HepG2 (cell line): Measurements from ENCODE around the gene USP12. TPM values are rescaled to one million over a fixed set of nuclear protein-coding genes. Genes with fewer than 3 reads are reported as not detected.

Experiments
- ATAC-seq: fragments of 200-7000 bp; cut with Tn5 transposase; 3 replicates; pipeline ENCODE4 v1.9.1; 2020; ENCODE audit warnings: mild to moderate bottlenecking, moderate library complexity
- BruUV-seq: library from RNA; stranded (reverse); fragments of 400-500 nt; replicated peaks from 2 replicates; lab custom pipeline; 2021; lab: Mats Ljungman, UMichigan
- CTCF ChIA-PET: fragments of 300-600 bp; formaldehyde crosslinking; extraction: SDS; loops from one replicate; lab custom pipeline; 2021; ENCODE audit warnings: low total read pairs, inconsistent platforms, low intra/inter-chr PET ratio; lab: Yijun Ruan, JAX
- POLR2A ChIA-PET: fragments of 350-600 bp; sonication (Branson Sonifier 250); formaldehyde crosslinking; loops from one replicate; lab custom pipeline; 2020; ENCODE audit warnings: antibody characterized with exemption, inconsistent platforms; lab: Yijun Ruan, JAX
- DNase-seq: peaks from one replicate; pipeline ENCODE4 v3.0.0-alpha.2; 2015; ENCODE audit warnings: low spot score
- FAIRE-seq: peaks from 3 replicates; lab custom pipeline; 2011; peaks lifted over from hg19 to GRCh38; lab: Jason Lieb, UNC
- H2AFZ ChIP-seq: one replicate; pipeline ENCODE4 v1.6.1; 2011; ENCODE audit warnings: low read length, inconsistent platforms
- H3K27ac ChIP-seq: fragments of 300-600 bp; 3 replicates; pipeline ENCODE4 v1.8.0; 2011; ENCODE audit warnings: mixed run types, mild to moderate bottlenecking, mixed read lengths, low read length, inconsistent platforms; ENCODE audit not compliant: insufficient read depth; ENCODE audit errors: extremely low read length
- H3K27me3 ChIP-seq, 2 experiments: fragments of 200-600 bp in 1 of 2; 2 replicates in 1 of 2; 3 replicates in 1 of 2; pipeline versions ENCODE4 v1.6.0 to v1.8.0; 2011; ENCODE audit warnings: low read length in 2 of 2, mild to moderate bottlenecking in 2 of 2, moderate library complexity in 2 of 2, inconsistent platforms in 1 of 2; ENCODE audit not compliant: insufficient read depth in 2 of 2, control insufficient read depth in 1 of 2
- H3K36me3 ChIP-seq, 2 experiments: fragments of 200-600 bp in 1 of 2; replicated peaks in 1 of 2; 2 replicates in 1 of 2; 3 replicates in 1 of 2; pipeline versions ENCODE4 v1.5.1 to v1.8.0; 2011; ENCODE audit warnings: low read length in 2 of 2, inconsistent platforms in 1 of 2; ENCODE audit not compliant: insufficient read depth in 2 of 2, control insufficient read depth in 1 of 2
- H3K4me1 ChIP-seq: 2 replicates; pipeline ENCODE4 v1.5.1; 2012; ENCODE audit warnings: low read length, inconsistent platforms; ENCODE audit not compliant: insufficient read depth
- H3K4me2 ChIP-seq: 2 replicates; pipeline ENCODE4 v1.6.0; 2011; ENCODE audit warnings: low read depth, low read length, inconsistent platforms
- H3K4me3 ChIP-seq, 3 experiments: fragments of 200-600 bp in 1 of 3; sonication (generic), shearing (Covaris generic) in 1 of 3; replicated peaks in 1 of 3; 2 replicates each; pipeline ENCODE4 v1.5.1; 2011 to 2016; ENCODE audit warnings: low read length in 3 of 3, inconsistent platforms in 2 of 3, low read depth in 2 of 3, mild to moderate bottlenecking in 2 of 3, control low read depth in 1 of 3, mixed read lengths in 1 of 3; ENCODE audit not compliant: insufficient read depth in 1 of 3
- H3K79me2 ChIP-seq: one replicate; pipeline ENCODE4 v1.6.1; 2011; ENCODE audit warnings: low read length, inconsistent platforms; ENCODE audit not compliant: insufficient read depth
- H3K9ac ChIP-seq: 2 replicates; pipeline ENCODE4 v1.6.0; 2011; ENCODE audit warnings: mild to moderate bottlenecking, low read depth, low read length, inconsistent platforms; ENCODE audit not compliant: insufficient read depth
- H3K9me3 ChIP-seq: 2 replicates; pipeline ENCODE4 v1.5.1; 2012; ENCODE audit warnings: mild to moderate bottlenecking, low read length
- H4K20me1 ChIP-seq: 2 replicates; pipeline ENCODE4 v1.6.0; 2011; ENCODE audit warnings: inconsistent platforms, mild to moderate bottlenecking, low read length, moderate library complexity; ENCODE audit not compliant: insufficient read depth
- ATF5 ChIP-seq: sonication (generic); formaldehyde crosslinking; IDR thresholded peaks from 2 replicates; pipeline ENCODE4 v1.4.0; 2020; ENCODE audit warnings: mild to moderate bottlenecking, low read depth, missing genetic modification reagents
- CENPBD1 ChIP-seq: sonication (generic); formaldehyde crosslinking; IDR thresholded peaks from 2 replicates; pipeline ENCODE4 v1.8.0; 2022; ENCODE audit warnings: missing genetic modification reagents, low read depth, mild to moderate bottlenecking, borderline replicate concordance
- FOSL2 ChIP-seq: sonication (generic); formaldehyde crosslinking; IDR thresholded peaks from 2 replicates; pipeline ENCODE4 v1.4.0; 2020; ENCODE audit warnings: missing genetic modification reagents
- GLI4 ChIP-seq: sonication (generic); formaldehyde crosslinking; IDR thresholded peaks from 2 replicates; pipeline ENCODE4 v1.5.1; 2020; ENCODE audit warnings: missing genetic modification reagents, mild to moderate bottlenecking, moderate library complexity, borderline replicate concordance
- HNRNPK ChIP-seq: fragments of 200-400 bp; formaldehyde crosslinking; IDR thresholded peaks from 2 replicates; pipeline ENCODE4 v1.6.1; 2018; ENCODE audit warnings: low read length, low read depth, moderate library complexity, mild to moderate bottlenecking; ENCODE audit not compliant: poor library complexity, severe bottlenecking
- IRF1 ChIP-seq: sonication (generic); formaldehyde crosslinking; IDR thresholded peaks from 2 replicates; pipeline ENCODE4 v1.4.0; 2020; ENCODE audit warnings: low read depth, mild to moderate bottlenecking, missing genetic modification reagents
- KLF16 ChIP-seq, 2 experiments: sonication (generic) in 1 of 2; formaldehyde crosslinking in 1 of 2; IDR thresholded peaks; 2 replicates each; pipeline versions ENCODE4 v1.6.1 to v1.8.0; 2016 to 2023; ENCODE audit warnings: missing genetic modification reagents in 2 of 2, missing compliant biosample characterization in 1 of 2
- TARDBP ChIP-seq: sonication (generic); formaldehyde crosslinking; IDR thresholded peaks from 2 replicates; pipeline ENCODE4 v1.8.0; 2022; ENCODE audit warnings: mild to moderate bottlenecking, missing genetic modification reagents
- TIGD3 ChIP-seq: sonication (generic); formaldehyde crosslinking; IDR thresholded peaks from 2 replicates; pipeline ENCODE4 v1.5.1; 2020; ENCODE audit warnings: mild to moderate bottlenecking, missing genetic modification reagents, borderline replicate concordance
- ZEB1 ChIP-seq: IDR thresholded peaks from 2 replicates; pipeline ENCODE4 v1.6.1; 2012; ENCODE audit warnings: mild to moderate bottlenecking, low read depth, inconsistent platforms; ENCODE audit not compliant: insufficient replicate concordance
- ZNF282 ChIP-seq: fragments of 450-650 bp; IDR thresholded peaks from 2 replicates; pipeline ENCODE4 v1.6.1; 2018; ENCODE audit not compliant: partially characterized antibody
- ZNF33A ChIP-seq: sonication (generic); formaldehyde crosslinking; IDR thresholded peaks from 2 replicates; pipeline ENCODE4 v1.5.1; 2020; ENCODE audit warnings: missing genetic modification reagents, mild to moderate bottlenecking, moderate library complexity, borderline replicate concordance
- ZNF503 ChIP-seq: sonication (generic); formaldehyde crosslinking; IDR thresholded peaks from 2 replicates; pipeline ENCODE4 v1.4.0; 2020; ENCODE audit warnings: missing genetic modification reagents
- ZNF552 ChIP-seq: sonication (generic); formaldehyde crosslinking; IDR thresholded peaks from 2 replicates; pipeline ENCODE4 v1.9.0; 2022; ENCODE audit warnings: missing genetic modification reagents, mild to moderate bottlenecking, borderline replicate concordance
- ZNF639 ChIP-seq: conservative IDR thresholded peaks from 2 replicates; pipeline ENCODE4 v1.6.1; 2018; ENCODE audit warnings: missing genetic modification reagents
- ZNF691 ChIP-seq: sonication (generic); formaldehyde crosslinking; IDR thresholded peaks from 2 replicates; pipeline ENCODE4 v1.4.0; 2020; ENCODE audit warnings: missing genetic modification reagents, low read depth, mild to moderate bottlenecking, borderline replicate concordance
- ZNF766 ChIP-seq: sonication (generic); formaldehyde crosslinking; IDR thresholded peaks from 2 replicates; pipeline ENCODE4 v1.5.0; 2020; ENCODE audit warnings: missing genetic modification reagents, borderline replicate concordance
- in situ Hi-C: cut with HindIII; loops from 2 replicates; pipeline ENCODE4 v1.10.0; 2017; ENCODE audit warnings: low pct_unique_long_range_greater_than_20kb; ENCODE audit not compliant: extremely low pct_ligation_motif_present
- intact Hi-C: fragments of 100-400 bp; cut with micrococcal nuclease; formaldehyde crosslinking; loops from one replicate; pipeline ENCODE4 v1.10.0; 2022; ENCODE audit not compliant: unreplicated experiment
- polyA plus RNA-seq, 8 experiments: library from polyadenylated mRNA; depleted of rRNA in 3 of 8; stranded (reverse) in 7 of 8; unstranded in 1 of 8; fragments of >200 nt; fragmentation: Illumina TruSeq in 4 of 8; extraction: Trizol in 4 of 8; gene quantifications; 2 replicates each; pipeline versions ENCODE4 v1.2.1 to v1.2.3, GENCODE V29; 2011 to 2016; ENCODE audit warnings: low read depth in 4 of 8, missing spikeins in 1 of 8, mixed read lengths in 1 of 8; ENCODE audit not compliant: insufficient read depth in 1 of 8
- total RNA-seq, 5 experiments: library from RNA; depleted of rRNA; stranded (reverse); fragments of >200 nt; fragmentation: Illumina TruSeq; extraction: Trizol; gene quantifications; 2 replicates each; pipeline ENCODE4 v1.2.3, GENCODE V29; 2016; ENCODE audit warnings: low read depth in 1 of 5

USP12 gene
- total and polyA plus RNA-seq, 2 of the 13 experiments (the other 11 are each of a cell fraction or from before 2014, with no cell fraction given): 9.8 to 19.5 TPM

- Histone ChIP-seq H3K4me2 (no peak overlapping the region), H2AFZ (no peak overlapping the region), H3K4me3 (no peak overlapping the region), H3K79me2 (no peaks in the 10 kb centered on the region), H3K27me3 (no peaks in the 10 kb centered on the region), H3K4me1 (peaks cover under 1% of the 10 kb centered on the region), H3K9ac (no peak overlapping the region), H3K9me3 (no peaks in the 10 kb centered on the region), H3K27ac (no peak overlapping the region), H3K36me3 (no peaks in the 10 kb centered on the region), H4K20me1 (no peaks in the 10 kb centered on the region)
- in situ Hi-C loops: no loop called here
- no peak for DNase-seq
- no peak for FAIRE-seq
- POLR2A ChIA-PET: no interaction called here
- CTCF ChIA-PET: no interaction called here
- BruUV-seq: no TSS peak
- ATAC-seq: no peak
- intact Hi-C loops: no loop called here
- TF ChIP-seq ZNF691 (CRISPR knock-in tag) (no peak), FOSL2 (CRISPR knock-in tag) (no peak), ZNF639 (no peak), ATF5 (CRISPR knock-in tag) (no peak), ZNF766 (CRISPR knock-in tag) (no peak), IRF1 (CRISPR knock-in tag) (no peak), ZNF282 (no peak), TARDBP (no peak), TIGD3 (CRISPR knock-in tag) (no peak), GLI4 (CRISPR knock-in tag) (no peak), CENPBD1 (CRISPR knock-in tag) (no peak), ZNF503 (CRISPR knock-in tag) (no peak), ZNF33A (no peak), KLF16 (CRISPR knock-in tag; IDR thresholded peaks at IDR 0.05) (no peak), ZEB1 (no peak), ZNF552 (CRISPR knock-in tag) (no peak), HNRNPK (no peak)
Measured at GRCh38 chr13:27189192-27189591, 17.6 kb upstream of the USP12 start.
